ENCODE results near the gene MALSU1.

GRCh38 chr7:23268746-23269145 is 30.4 kb upstream of the MALSU1 start:
- TF ChIP-seq, protein P1, sequence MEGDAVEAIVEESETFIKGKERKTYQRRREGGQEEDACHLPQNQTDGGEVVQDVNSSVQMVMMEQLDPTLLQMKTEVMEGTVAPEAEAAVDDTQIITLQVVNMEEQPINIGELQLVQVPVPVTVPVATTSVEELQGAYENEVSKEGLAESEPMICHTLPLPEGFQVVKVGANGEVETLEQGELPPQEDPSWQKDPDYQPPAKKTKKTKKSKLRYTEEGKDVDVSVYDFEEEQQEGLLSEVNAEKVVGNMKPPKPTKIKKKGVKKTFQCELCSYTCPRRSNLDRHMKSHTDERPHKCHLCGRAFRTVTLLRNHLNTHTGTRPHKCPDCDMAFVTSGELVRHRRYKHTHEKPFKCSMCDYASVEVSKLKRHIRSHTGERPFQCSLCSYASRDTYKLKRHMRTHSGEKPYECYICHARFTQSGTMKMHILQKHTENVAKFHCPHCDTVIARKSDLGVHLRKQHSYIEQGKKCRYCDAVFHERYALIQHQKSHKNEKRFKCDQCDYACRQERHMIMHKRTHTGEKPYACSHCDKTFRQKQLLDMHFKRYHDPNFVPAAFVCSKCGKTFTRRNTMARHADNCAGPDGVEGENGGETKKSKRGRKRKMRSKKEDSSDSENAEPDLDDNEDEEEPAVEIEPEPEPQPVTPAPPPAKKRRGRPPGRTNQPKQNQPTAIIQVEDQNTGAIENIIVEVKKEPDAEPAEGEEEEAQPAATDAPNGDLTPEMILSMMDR (IDR thresholded peaks at IDR 0.05): no peak
- TF ChIP-seq POLR2A (IDR thresholded peaks at IDR 0.05): no peak

All from testis (tissue), 2 donors.